ENCODE data around the gene RALA. TPM values are rescaled to one million over a fixed set of nuclear protein-coding genes. Genes with fewer than 3 reads are reported as not detected.

RALA gene
- total RNA-seq, 1 donor from 2014 or later, result 79.2 TPM

- Histone ChIP-seq H3K27me3 (ENCODE audit: control insufficient read depth, insufficient read depth, low read length) (no peaks in the 10 kb centered on the region), H3K36me3 (ENCODE audit: control insufficient read depth, insufficient read depth, low read length) (no peaks in the 10 kb centered on the region), H3K4me3 (ENCODE audit: low read depth, low read length) (no peak overlapping the region)
- TF ChIP-seq CTCF (IDR thresholded peaks at IDR 0.05; ENCODE audit: insufficient read depth, low read length, poor library complexity, severe bottlenecking), result no peak
- no peak for DNase-seq (ENCODE audit: low read depth)
Measured at GRCh38 chr7:39615350-39615975, 7.9 kb upstream of the RALA start.

GRCh38 chr7:39616138-39616537 is 7.2 kb upstream of the RALA start:
- no peak for TF ChIP-seq CTCF (IDR thresholded peaks at IDR 0.05; ENCODE audit: insufficient read depth, low read length, poor library complexity, severe bottlenecking)

GRCh38 chr7:39617005-39617404 is 6.4 kb upstream of the RALA start:
- no peak overlapping the region for H3K4me3 ChIP-seq (ENCODE audit: low read depth, low read length)
- no peaks in the 10 kb centered on the region for H3K27me3 ChIP-seq (ENCODE audit: control insufficient read depth, insufficient read depth, low read length)
- no peak for DNase-seq (ENCODE audit: low read depth)
- no peak for TF ChIP-seq CTCF (IDR thresholded peaks at IDR 0.05; ENCODE audit: insufficient read depth, low read length, poor library complexity, severe bottlenecking)
- no peaks in the 10 kb centered on the region for H3K36me3 ChIP-seq (ENCODE audit: control insufficient read depth, insufficient read depth, low read length)

More at GRCh38 chr7:39616138-39616537, 7.2 kb upstream of the RALA start:
- no peak for DNase-seq (ENCODE audit: low read depth)
- Histone ChIP-seq H3K27me3 (ENCODE audit: control insufficient read depth, insufficient read depth, low read length) (no peaks in the 10 kb centered on the region), H3K4me3 (ENCODE audit: low read depth, low read length) (no peak overlapping the region), H3K36me3 (ENCODE audit: control insufficient read depth, insufficient read depth, low read length) (no peaks in the 10 kb centered on the region)

- no peak overlapping the region for H3K4me3 ChIP-seq (ENCODE audit: low read depth, low read length)
- no peak for DNase-seq (ENCODE audit: low read depth)
- H3K36me3 ChIP-seq (ENCODE audit: control insufficient read depth, insufficient read depth, low read length), result no peaks in the 10 kb centered on the region
- no peaks in the 10 kb centered on the region for H3K27me3 ChIP-seq (ENCODE audit: control insufficient read depth, insufficient read depth, low read length)
- no peak for TF ChIP-seq CTCF (IDR thresholded peaks at IDR 0.05; ENCODE audit: insufficient read depth, low read length, poor library complexity, severe bottlenecking)
Measured at GRCh38 chr7:39618868-39619267, 4.5 kb upstream of the RALA start.

GRCh38 chr7:39620486-39620885 is 2.9 kb upstream of the RALA start:
- DNase-seq (ENCODE audit: low read depth), result no peak
- no peak overlapping the region for H3K4me3 ChIP-seq (ENCODE audit: low read depth, low read length)
- TF ChIP-seq CTCF (IDR thresholded peaks at IDR 0.05; ENCODE audit: insufficient read depth, low read length, poor library complexity, severe bottlenecking), result no peak
- H3K27me3 ChIP-seq (ENCODE audit: control insufficient read depth, insufficient read depth, low read length), result no peaks in the 10 kb centered on the region
- no peaks in the 10 kb centered on the region for H3K36me3 ChIP-seq (ENCODE audit: control insufficient read depth, insufficient read depth, low read length)

GRCh38 chr7:39621261-39621660 is 2.1 kb upstream of the RALA start:
- H3K27me3 ChIP-seq (ENCODE audit: control insufficient read depth, insufficient read depth, low read length), result no peaks in the 10 kb centered on the region
- H3K36me3 ChIP-seq (ENCODE audit: control insufficient read depth, insufficient read depth, low read length), result no peaks in the 10 kb centered on the region
- no peak for TF ChIP-seq CTCF (IDR thresholded peaks at IDR 0.05; ENCODE audit: insufficient read depth, low read length, poor library complexity, severe bottlenecking)
- peak; percentile 77 for DNase-seq (ENCODE audit: low read depth)
- no peak overlapping the region for H3K4me3 ChIP-seq (ENCODE audit: low read depth, low read length)
